DMS79 (cell line): Measurements from ENCODE around the gene TNIK.
A peak's percentile ranks its signal among the peaks of the same experiment; 100 is the strongest.

Experiments
- DNase-seq: peaks from one replicate; lab custom pipeline; 2025; lab: John Stamatoyannopoulos, UW

TNIK gene

GRCh38 chr3:171362575-171362974, 97.6 kb downstream of the TNIK start:
- DNase-seq, result no peak

DNA sequence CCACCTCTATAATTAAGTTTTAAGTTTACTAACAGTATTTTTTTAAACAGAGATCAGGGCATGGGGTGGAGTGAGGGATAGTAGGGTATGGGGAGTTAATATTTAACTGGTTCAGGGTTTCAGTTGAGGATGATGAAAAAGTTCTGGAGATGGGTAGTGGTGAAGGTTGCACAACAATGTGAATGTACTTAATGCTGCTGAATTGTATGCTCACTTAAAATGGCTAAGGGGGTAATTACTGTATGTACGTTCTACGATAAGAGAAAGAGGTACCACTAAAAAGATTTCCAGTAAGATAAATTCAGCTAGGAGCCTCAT, 101.4 kb downstream of the TNIK start:
- no peak for DNase-seq

- no peak for DNase-seq
Observed at GRCh38 chr3:171358181-171358880, 101.9 kb downstream of the TNIK start.

DNA sequence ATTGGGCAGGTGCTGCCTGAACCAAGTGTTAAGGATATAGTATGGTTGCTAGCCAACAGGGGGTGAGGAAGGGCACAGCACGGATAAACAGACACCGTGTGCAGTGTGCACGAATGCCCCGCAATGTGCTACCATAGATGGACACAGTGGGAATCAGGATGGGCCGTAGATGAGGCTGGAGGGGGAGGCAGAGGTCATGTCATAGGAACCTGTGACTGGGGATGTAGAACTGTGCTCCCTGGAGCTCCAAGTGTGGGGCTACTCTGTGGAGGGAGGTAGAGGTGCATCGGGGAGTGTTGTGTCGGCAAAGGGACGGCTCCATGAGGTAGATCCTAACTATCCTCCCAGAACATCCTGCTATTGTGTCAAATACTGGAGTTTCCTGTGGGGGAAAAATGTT, 102.5 kb downstream of the TNIK start:
- DNase-seq, result no peak

DNA sequence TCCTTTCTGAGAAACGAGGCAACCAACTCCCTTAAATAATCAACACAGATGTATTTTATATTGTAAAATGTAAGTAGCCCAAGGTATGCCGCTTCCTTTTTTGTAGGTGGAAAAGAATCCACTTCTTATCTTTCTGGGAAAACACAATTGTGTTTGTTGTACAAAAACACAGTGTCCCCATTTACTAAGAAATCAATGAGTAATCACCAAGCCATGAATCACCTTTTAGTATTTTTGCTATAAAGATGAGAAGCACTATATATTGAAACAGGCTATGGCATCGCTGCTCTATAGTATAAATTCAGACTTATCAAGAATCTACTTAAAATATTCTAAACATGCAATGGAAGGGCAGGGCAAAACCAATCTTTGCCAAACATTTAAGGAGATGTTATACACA, 104.0 kb downstream of the TNIK start:
- DNase-seq, result no peak

DNA sequence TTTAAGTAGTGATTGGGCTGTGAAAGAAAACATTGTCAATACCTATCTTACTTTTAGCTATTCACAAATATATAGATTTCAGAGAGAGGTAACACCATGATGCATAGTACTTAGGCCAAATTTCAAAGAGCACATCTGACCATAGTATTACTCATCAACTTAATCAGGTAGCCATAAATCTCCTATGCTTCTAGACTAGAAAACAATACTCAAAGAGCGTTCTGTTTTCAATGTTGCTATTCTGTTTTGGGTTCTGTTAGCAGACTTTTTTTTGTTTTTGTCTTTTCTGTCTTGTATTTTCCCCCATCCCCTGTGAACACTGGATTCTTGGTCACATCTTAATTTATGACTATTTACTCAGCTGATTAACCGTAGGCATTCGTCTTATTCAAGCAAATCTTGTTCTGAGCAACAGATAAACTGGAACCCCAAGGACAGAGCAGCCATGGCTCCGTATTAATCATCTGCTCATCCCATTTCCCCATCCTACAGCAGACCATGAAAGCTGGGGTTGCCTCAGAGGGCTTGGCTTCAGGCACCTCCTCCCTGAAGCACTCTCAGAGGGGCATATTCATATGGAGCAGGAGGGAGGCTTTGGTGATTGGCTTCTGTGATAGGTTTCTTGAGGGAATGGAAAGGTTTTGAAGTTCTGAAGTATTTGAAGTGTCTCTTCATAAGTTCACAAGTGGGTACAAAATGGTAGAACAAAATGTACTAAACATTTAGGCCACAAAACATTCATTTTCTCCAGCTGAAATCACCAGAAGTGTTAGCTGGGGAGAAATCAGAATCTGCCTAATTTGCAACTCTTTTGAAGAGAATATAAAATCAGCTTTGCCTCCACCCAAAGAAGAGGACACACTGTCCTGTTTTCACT, 105.3 kb downstream of the TNIK start:
- no peak for DNase-seq

DNA sequence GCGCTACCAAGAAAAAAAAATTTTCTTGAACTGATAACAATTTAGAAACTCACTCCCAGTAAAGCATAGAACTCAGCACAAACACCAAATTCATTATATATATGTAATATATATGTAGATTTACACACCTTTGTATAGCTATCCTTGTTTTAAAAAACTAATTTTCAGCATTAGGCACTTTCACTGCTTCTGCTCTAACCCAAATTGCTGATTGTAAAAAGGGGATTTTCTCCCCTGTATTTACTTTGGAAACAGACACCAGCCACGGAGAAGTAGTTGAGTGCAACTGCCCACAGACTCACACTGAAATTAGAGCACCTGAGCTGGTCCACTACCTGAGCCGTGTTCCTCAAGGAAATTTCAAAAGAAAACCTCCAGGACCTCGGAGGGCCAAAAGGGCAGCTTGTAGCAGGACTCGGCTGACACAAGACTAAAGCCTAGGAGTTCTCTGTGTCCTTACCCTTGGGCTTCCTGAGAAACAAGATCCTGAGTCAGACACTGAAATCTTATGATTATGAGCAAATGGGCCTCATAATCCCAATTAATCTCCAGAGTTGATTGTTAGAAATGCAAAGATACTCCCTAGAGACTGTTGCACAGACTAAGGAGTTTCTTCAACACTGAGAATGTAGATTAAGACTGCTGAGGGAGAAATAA, 106.0 kb downstream of the TNIK start:
- DNase-seq, result no peak

DNA sequence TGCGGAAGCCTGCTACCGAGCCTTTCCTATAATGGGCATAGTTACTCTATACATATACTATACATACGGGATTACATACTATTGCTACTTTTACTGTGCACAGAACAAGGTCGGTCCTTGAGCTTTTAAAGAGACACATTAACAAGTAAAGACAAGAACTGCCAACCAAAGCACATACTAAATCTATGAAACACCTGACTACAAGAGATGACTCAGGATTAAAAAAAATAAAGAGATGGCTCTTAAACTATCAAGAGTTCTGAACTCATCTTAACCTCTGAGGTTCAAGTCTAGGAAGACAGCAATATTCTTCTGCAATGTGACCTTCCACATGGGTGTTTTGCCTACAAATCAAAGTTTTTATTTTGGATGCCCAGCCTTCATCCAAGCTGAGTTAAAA, 106.8 kb downstream of the TNIK start:
- no peak for DNase-seq

DNA sequence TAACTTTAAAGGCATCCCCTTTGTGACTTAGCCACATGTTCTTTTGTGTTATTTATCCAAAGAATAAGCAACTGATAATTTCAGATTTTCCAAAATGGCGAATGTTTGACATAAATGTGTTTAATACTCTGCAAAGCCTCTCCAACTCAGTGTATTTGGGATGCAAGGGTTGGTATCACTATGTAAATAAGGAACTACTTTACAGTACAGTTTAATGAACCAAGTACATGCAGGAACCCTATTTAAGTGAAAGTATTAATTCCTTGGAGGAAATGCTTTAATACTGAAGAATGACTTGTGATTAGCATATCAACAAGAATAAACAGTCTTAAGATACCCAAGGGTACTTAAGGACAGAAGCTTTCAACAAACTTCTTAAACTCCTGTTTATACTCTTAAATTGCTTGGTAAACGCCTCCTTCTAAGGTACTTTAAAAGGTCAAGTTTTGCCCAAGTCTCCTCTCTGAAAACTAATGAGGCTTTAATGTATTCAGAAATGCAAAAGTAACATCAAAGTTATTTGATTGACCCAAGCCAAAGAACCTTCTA, 107.7 kb downstream of the TNIK start:
- peak; percentile 59 for DNase-seq

DNA sequence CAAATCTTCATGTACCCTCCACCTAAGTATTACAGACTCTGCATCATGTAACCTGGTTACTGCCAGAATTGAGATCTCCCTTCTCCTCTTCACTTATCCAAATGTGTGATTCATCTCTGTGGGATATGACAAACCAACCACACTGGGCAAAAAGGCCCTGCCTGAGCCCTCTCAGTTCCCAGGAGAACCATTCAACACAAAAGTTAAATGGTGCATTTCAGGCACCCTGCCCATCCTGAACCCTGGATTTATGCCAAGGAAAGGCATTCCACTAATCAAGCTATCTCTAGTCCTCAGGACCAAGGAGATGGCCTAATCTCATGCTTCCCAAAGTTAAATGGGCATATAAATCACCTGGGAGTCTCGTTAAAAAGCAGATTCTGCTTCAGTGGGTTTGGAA, 108.5 kb downstream of the TNIK start:
- peak; percentile 70 for DNase-seq

- DNase-seq, result no peak
Observed at GRCh38 chr3:171350364-171350763, 109.8 kb downstream of the TNIK start.

DNA sequence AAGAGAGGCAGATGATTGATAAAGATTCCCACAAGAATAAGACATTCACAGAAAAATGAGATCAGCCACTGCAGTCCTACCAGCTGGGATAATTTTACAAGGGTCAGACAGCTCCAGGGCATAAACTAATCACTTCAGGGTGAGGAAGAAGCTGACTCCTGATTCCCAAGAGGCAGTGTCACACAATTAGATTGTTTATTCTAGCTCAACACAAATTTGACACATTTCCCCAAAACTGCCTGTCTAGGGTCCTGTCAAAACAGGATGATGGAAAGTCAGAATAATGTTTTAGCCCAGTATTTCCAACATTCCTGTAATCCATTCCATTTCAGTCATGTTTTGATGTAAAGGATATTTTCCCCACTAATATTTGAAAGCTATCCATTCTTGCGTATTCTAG, 110.8 kb downstream of the TNIK start:
- DNase-seq, result no peak

DNA sequence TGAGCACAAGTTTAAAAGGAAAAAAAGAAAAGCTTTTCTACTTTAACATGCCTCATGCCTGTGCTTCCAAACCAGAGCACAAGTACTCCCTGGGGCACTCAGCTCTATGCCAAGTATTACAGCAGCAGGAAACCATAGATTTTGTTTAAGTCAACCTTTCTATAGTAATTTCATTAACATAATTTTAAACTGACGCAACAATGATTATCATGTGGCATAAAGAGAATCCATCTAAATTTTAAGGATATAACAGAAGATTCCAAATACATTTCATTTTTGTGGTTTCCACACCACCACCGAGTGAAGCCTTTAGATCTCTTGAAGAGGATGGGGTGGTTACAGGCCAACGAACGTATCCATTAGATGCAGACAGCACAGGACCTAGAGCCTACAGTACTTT, 112.1 kb downstream of the TNIK start:
- peak; percentile 58 for DNase-seq

- peak; percentile 58 for DNase-seq
Observed at GRCh38 chr3:171347301-171348039, 112.7 kb downstream of the TNIK start.

DNA sequence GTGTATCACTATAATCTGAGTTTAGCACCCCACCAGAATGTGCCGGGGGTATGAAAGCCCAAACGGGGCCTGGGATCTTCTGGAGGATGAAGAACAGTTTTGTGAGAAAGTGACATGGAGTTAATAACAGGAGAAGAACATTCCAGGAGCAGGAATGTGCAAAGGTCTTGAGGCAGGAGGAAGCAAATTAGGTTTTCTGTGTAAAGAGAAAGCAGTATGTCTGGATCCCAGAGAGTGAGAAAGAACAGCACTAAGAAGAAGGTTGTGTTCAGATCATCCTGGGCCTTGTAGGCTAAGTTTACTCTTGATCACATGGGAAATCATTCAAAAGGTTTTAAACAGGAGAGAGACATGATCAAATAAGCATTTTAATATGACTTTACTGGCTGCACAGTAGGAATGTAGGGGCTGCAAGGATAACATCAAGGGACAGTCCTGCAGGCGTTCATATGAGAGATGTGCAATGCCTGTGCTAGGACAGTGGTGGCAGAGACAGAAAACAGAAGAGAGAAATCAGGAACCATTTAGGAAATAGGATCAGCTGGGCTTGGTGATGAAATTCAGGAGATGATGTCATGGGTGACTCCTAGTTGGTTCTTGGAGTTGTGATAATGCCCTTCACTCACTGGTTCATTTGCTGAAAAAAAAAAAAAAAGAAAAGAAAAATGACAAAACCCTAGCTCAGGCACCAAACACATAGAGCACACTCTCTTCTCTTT, 113.5 kb downstream of the TNIK start:
- no peak for DNase-seq

DNA sequence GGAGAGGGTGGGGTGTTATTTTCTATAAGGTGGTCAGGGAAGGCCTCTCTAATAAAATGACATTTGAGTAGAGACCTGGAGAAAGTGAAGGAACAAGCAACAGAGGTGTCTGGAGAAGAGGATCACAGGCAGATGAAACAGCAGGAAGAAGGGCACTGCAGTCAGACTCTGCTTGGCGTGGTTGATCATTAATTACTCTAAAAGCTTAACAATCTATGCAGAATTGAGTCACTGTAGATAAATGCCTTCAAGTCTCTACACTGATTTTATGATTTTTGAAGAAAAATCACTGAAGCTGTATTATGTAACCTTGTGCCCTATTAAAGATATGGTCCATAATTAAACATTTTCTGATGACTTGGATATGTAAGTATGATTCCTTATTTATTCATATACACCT, 114.2 kb downstream of the TNIK start:
- no peak for DNase-seq

DNA sequence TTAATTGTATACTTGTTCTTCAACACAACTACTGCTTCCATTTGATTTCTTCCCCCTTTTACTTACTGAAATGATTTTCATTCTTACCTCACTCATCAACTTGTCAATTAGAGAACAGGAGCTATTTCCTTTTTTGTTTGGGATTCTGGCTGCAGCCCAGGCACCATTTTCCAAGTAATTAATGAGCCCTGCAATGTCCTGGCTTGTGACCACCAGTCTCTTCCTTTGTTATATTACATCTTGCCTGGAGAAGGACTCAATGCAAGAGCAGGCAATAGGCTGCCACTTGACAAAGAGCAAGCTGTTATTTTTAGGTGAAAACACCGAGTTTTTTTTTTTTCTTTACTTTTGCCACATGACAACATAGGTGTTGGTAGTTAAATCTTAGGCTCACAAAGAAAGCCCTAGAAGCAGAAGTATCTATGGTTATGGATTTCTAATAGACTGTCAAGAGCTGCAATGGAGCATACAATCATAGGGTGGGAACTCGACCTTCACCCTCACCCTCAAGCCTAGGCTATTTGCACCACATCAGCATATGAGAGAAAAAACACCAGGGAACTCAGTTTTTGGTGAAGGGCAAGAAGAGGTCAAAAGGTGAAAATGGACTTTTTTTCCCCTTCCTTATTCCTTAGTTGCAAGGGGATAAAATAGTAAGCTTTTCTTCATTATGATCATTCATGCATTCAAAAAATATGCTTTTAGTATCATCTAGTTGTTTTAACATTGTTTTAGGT, 114.9 kb downstream of the TNIK start:
- peak; percentile 64 for DNase-seq

DNA sequence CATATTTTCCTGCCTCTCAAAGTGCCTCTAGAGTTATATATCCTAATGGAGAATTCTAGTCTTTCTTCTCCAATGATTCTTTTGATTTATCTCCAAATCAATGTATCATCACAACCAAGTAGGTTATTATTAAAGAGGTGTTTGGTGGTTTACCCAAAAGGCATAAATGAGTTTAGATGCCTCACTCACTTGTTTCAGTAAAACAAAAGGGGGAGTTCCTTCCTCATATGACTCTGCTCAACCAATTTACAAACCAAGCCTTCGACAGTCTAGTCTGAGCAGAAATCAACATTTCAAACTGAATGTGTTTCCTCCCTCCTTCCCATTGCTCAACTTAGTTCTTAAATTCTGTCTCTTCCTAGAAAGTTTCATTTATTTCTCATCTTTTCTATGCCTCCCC, 116.5 kb downstream of the TNIK start:
- no peak for DNase-seq

DNA sequence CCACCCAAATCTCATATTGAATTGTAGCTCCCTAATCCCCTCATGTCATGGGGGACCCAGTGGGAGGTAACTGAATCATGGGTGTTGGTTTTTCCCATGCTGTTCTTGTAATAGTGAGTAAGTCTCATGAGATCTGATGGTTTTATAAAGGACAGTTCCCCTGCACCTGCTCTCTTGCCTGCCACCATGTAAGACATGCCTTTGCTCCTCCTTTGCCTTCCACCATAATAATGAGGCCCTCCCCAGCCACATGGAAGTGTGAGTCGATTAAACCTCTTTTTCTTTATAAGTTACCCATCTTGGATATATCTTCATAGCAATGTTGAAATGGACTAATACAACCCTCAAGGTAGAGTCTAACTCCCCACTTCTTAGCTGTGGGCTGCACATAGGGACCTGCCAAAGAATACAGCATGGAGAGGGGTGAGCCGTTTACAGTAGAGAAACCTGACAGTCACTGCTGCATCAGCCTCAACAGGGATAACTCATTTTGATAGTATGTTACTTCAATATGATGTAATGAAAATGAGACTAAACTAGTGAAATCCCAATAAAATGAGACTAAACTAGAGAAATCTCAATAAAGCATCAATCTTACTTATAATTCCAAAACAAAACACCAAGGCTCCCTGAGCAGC, 117.3 kb downstream of the TNIK start:
- DNase-seq, result no peak

DNA sequence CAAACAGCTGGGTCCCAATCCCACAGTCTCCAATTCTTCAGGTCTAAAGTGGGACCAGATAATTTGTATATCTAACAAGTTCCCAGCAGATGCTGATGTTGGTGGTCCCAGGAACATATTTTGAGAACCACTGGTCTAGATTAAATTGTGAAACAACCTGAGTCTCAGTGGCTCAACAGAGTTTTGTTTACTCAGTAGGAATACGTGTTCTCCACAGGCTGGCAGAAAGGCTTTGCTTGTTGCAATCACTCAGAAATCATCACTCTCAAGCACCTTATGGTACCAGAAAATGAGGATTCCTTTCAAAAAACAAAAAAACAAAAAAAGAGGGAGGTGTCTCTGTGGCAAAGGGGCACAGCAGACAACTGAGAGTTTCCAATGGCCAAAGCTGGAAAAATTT, 118.0 kb downstream of the TNIK start:
- DNase-seq, result no peak
